Type B pancreatic cell (in vitro differentiated cells): ENCODE measurements around the gene MICAL2. TPM values are rescaled to one million over a fixed set of nuclear protein-coding genes. Genes with fewer than 3 reads are reported as not detected.

Experiments
- DNase-seq: peaks from one replicate; pipeline ENCODE4 v3.0.0; 2021; ENCODE audit warnings: mixed read lengths; ENCODE audit not compliant: unreplicated experiment; ENCODE audit errors: extremely low spot score
- H3K27ac Mint-ChIP-seq: 2 replicates; pipeline ENCODE4 v1.8.0; 2021; ENCODE audit warnings: mild to moderate bottlenecking, mixed read lengths
- H3K27me3 Mint-ChIP-seq: 2 replicates; pipeline ENCODE4 v1.8.0; 2021; ENCODE audit warnings: mixed read lengths
- H3K36me3 Mint-ChIP-seq: 2 replicates; pipeline ENCODE4 v1.8.0; 2021; ENCODE audit warnings: mixed read lengths
- H3K4me1 Mint-ChIP-seq: one replicate; pipeline ENCODE4 v1.8.0; 2021; ENCODE audit warnings: mixed read lengths; ENCODE audit not compliant: unreplicated experiment
- H3K4me3 Mint-ChIP-seq: 2 replicates; pipeline ENCODE4 v1.8.0; 2021; ENCODE audit warnings: mild to moderate bottlenecking, mixed read lengths
- H3K9me3 Mint-ChIP-seq: 2 replicates; pipeline ENCODE4 v1.8.0; 2021; ENCODE audit warnings: mixed read lengths
- total RNA-seq: library from RNA; stranded (reverse); gene quantifications from 2 replicates; pipeline ENCODE4 v1.2.1, GENCODE V29; 2021; ENCODE audit warnings: low replicate concordance
- TF ChIP-seq, protein P1 (sequence below): fragments of 200-600 bp; sonication (generic); conservative IDR thresholded peaks from 2 replicates; pipeline ENCODE4 v1.5.0; 2021; ENCODE audit warnings: antibody characterized with exemption, mild to moderate bottlenecking

The MICAL2 gene
- total RNA-seq, 1 donor from 2014 or later: 38.0 TPM

DNA sequence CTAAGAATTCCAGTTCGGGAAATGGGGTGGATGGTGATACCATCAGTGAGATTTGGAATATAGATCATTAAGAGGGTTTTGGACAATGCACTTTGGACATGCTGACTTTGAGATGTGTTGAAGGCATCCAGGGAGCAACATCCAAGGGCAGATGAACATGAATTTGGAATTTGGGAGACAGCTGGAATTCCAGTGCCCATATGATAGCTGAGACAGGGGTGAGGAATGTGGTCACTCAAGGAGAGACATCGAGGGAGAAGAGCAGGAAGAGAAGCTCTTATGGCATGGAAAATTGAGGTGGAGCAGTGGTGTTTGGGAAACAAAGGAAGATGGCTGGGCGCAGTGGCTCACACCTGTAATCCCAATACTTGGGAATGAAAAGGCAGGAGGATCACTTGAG, 11.8 kb upstream of the MICAL2 start:
- TF ChIP-seq, protein P1, sequence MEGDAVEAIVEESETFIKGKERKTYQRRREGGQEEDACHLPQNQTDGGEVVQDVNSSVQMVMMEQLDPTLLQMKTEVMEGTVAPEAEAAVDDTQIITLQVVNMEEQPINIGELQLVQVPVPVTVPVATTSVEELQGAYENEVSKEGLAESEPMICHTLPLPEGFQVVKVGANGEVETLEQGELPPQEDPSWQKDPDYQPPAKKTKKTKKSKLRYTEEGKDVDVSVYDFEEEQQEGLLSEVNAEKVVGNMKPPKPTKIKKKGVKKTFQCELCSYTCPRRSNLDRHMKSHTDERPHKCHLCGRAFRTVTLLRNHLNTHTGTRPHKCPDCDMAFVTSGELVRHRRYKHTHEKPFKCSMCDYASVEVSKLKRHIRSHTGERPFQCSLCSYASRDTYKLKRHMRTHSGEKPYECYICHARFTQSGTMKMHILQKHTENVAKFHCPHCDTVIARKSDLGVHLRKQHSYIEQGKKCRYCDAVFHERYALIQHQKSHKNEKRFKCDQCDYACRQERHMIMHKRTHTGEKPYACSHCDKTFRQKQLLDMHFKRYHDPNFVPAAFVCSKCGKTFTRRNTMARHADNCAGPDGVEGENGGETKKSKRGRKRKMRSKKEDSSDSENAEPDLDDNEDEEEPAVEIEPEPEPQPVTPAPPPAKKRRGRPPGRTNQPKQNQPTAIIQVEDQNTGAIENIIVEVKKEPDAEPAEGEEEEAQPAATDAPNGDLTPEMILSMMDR: no peak
- peaks cover 42% of the 10 kb centered on the region for H3K27me3 Mint-ChIP-seq
- no peak overlapping the region for H3K27ac Mint-ChIP-seq
- H3K9me3 Mint-ChIP-seq: no peaks in the 10 kb centered on the region
- no peak overlapping the region for H3K4me3 Mint-ChIP-seq
- H3K4me1 Mint-ChIP-seq: no peaks in the 10 kb centered on the region
- H3K36me3 Mint-ChIP-seq: no peaks in the 10 kb centered on the region
- no peak for DNase-seq

DNA sequence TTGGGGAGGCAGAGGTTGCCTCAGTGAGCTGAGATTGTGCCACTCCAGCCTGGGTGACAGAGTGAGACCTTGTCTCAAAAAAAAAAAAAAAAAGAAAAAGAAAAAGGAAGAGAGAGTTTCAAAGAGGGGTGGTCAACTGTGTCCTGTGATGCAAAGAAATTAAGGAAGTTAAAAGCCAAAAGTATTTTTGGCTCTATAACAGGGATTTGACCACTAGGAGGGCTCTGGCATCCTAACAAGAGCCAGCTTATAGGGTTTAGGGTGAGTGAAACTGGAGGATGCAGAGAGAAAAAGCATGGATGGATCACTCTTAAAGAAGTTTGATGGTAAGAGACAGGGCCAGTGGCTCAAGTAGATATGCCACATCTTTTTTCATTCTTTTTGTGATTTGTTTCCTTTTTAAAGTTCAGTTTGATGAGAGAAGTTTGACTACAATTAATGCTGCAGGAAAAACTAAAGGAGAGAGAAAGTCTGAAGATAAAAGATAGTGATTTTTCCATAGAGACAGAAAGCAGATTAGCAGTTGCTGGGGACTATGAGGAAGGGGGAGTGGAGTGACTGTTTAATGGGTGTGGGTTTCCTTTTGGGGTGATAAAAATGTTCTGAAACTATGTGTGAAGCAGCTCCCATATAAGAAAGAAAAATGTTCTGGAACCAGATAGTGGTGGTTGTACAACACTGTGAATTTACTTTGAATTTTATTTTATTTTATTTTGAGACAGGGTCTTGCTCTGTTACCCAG, 11.1 kb upstream of the MICAL2 start:
- Mint-ChIP-seq H3K4me1 (no peaks in the 10 kb centered on the region), H3K9me3 (no peaks in the 10 kb centered on the region), H3K27me3 (peaks cover 49% of the 10 kb centered on the region)

DNA sequence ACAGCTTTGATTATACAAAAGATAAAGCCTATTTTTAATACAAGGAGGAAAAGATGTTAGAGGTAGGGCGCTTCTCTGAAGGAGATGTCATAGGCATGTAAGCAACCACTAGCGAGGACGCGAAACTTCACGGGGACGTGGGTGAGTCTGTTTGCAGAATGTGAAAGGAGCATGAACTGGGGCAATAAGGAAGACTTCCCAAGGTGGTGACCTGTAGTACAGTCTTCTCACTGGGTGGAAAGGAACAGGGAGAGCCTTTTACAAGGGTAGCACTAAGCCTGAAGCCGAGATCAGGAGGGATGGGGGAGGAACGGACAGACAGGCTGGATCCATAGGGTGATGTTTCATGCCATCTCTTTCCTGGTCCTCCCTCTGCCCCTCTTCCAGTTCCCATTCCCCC, 10.0 kb upstream of the MICAL2 start:
- no peak overlapping the region for H3K27ac Mint-ChIP-seq
- no peaks in the 10 kb centered on the region for H3K36me3 Mint-ChIP-seq
- H3K27me3 Mint-ChIP-seq: peaks cover 59% of the 10 kb centered on the region
- TF ChIP-seq, protein P1: no peak
- H3K4me1 Mint-ChIP-seq: no peaks in the 10 kb centered on the region
- H3K4me3 Mint-ChIP-seq: no peak overlapping the region
- no peak for DNase-seq
- H3K9me3 Mint-ChIP-seq: no peaks in the 10 kb centered on the region

More for the DNA sequence above, 11.1 kb upstream of the MICAL2 start:
- Mint-ChIP-seq H3K4me3 (no peak overlapping the region), H3K27ac (no peak overlapping the region), H3K36me3 (no peaks in the 10 kb centered on the region)
- TF ChIP-seq, protein P1: peak; percentile 29
- DNase-seq: no peak

DNA sequence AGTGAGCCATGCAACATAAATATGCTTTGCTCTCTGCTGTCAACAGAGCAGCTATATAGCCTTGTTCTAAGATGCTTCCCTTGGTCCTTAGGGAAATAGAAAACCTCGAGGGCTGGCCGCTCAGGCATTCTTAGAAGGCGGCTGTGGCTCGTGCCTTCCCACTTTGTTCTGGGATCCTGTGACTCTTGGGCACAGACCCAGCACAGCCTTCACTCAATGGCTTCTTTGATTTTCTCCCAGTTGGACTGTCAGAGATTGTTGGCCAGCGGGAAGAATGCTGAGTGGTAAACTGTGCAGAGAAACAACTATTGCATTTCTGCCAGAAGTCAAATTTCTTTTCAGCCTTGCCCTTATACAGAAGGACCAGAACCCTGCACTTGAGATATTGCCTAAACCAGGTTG, 9.5 kb upstream of the MICAL2 start:
- no peaks in the 10 kb centered on the region for H3K4me1 Mint-ChIP-seq
- no peaks in the 10 kb centered on the region for H3K9me3 Mint-ChIP-seq
- H3K27ac Mint-ChIP-seq: no peak overlapping the region
- H3K27me3 Mint-ChIP-seq: peaks cover 62% of the 10 kb centered on the region
- no peaks in the 10 kb centered on the region for H3K36me3 Mint-ChIP-seq
- DNase-seq: no peak
- TF ChIP-seq, protein P1: no peak
- H3K4me3 Mint-ChIP-seq: no peak overlapping the region

DNA sequence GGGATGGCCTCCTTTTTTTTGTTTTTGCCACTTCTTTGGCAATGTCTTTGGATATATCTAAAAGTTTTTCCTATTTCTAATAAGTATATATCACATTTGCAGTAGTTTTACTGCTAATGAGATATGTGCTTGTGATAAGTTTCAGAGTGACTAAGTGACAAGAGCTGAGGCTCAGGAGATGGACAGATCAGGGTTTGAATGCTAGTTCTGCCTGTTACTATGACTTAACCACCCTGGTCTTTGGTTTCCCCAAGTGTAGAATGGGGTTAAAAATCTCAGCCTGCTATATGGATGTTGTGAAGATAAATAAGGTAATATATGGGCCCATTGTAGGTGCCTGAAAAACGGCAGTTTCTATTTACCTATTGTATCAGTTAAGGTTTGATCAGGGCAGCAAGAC, 9.1 kb upstream of the MICAL2 start:
- Mint-ChIP-seq H3K9me3 (no peaks in the 10 kb centered on the region), H3K27ac (no peak overlapping the region), H3K27me3 (peaks cover 66% of the 10 kb centered on the region), H3K4me1 (no peaks in the 10 kb centered on the region), H3K36me3 (no peaks in the 10 kb centered on the region), H3K4me3 (no peak overlapping the region)
- TF ChIP-seq, protein P1: no peak
- no peak for DNase-seq
